Spleen (tissue), 11 donors: ENCODE data around the gene PTK7. TPM values are rescaled to one million over a fixed set of nuclear protein-coding genes. Genes with fewer than 3 reads are reported as not detected.
"Not testable (repeated sequence)": the region's sequence is repeated elsewhere in the genome, so short reads cannot be mapped to it uniquely, and the experiment has no call there.

Experiments used
- DNase-seq: peaks from one replicate; pipeline ENCODE4 v3.0.0-alpha.2; 2020
- H3K27ac ChIP-seq, 8 donors: fragments of 200-600 bp; sonication (generic) in 7 of 8; 1 replicate in 4 of 8; 2 replicates in 4 of 8; pipeline versions ENCODE4 v1.5.0 to v1.8.0; 2016 to 2021; ENCODE audit warnings: inconsistent platforms in 4 of 8, mild to moderate bottlenecking in 4 of 8, moderate library complexity in 1 of 8
- H3K27me3 ChIP-seq, 7 donors: fragments of 200-600 bp; sonication (generic) in 6 of 7; replicated peaks in 1 of 7; 1 replicate in 4 of 7; 2 replicates in 3 of 7; pipeline versions ENCODE4 v1.5.0 to v1.8.0; 2016 to 2021; ENCODE audit warnings: inconsistent platforms in 3 of 7, mild to moderate bottlenecking in 1 of 7
- H3K36me3 ChIP-seq, 6 donors: fragments of 200-600 bp; sonication (generic) in 5 of 6; 1 replicate in 4 of 6; 2 replicates in 2 of 6; pipeline versions ENCODE4 v1.5.0 to v1.8.0; 2016 to 2021; ENCODE audit warnings: inconsistent platforms in 2 of 6
- H3K4me1 ChIP-seq, 6 donors: fragments of 200-600 bp; sonication (generic) in 5 of 6; 1 replicate in 3 of 6; 2 replicates in 3 of 6; pipeline versions ENCODE4 v1.5.0 to v1.8.0; 2016 to 2021; ENCODE audit warnings: inconsistent platforms in 3 of 6
- H3K4me3 ChIP-seq, 8 donors: fragments of 200-600 bp; sonication (generic) in 7 of 8; 1 replicate in 4 of 8; 2 replicates in 4 of 8; pipeline versions ENCODE4 v1.5.0 to v1.8.0; 2016 to 2021; ENCODE audit warnings: inconsistent platforms in 4 of 8, mild to moderate bottlenecking in 4 of 8, moderate library complexity in 2 of 8
- H3K9me3 ChIP-seq, 8 donors: fragments of 200-600 bp; sonication (generic) in 7 of 8; 1 replicate in 4 of 8; 2 replicates in 4 of 8; pipeline versions ENCODE4 v1.5.0 to v1.8.0; 2016 to 2021; ENCODE audit warnings: inconsistent platforms in 4 of 8
- CTCF ChIP-seq, 11 experiments: fragments of 200-600 bp in 7 of 11; fragments of 450-650 bp in 4 of 11; sonication (generic) in 4 of 11; IDR thresholded peaks in 8 of 11; conservative IDR thresholded peaks in 3 of 11; 1 replicate in 7 of 11; 2 replicates in 4 of 11; pipeline versions ENCODE4 v1.4.0 to v1.8.0; 2016 to 2021; ENCODE audit warnings: antibody characterized with exemption in 11 of 11, inconsistent platforms in 4 of 11, mild to moderate bottlenecking in 1 of 11
- POLR2A ChIP-seq, 3 donors: fragments of 450-650 bp; IDR thresholded peaks; one replicate each; pipeline ENCODE4 v1.5.1; 2017; ENCODE audit warnings: antibody characterized with exemption in 3 of 3, mild to moderate bottlenecking in 1 of 3
- POLR2AphosphoS5 ChIP-seq, 3 donors: sonication (generic); formaldehyde crosslinking; IDR thresholded peaks; one replicate each; pipeline ENCODE4 v1.5.1; 2017; ENCODE audit warnings: antibody characterized with exemption in 3 of 3
- WGBS, 5 donors: extraction: QIAGEN DNeasy Blood & Tissue Kit in 3 of 5; methylation state at CpG; one replicate each; pipeline versions ENCODE4 v1.1.5 to v1.1.7; 2013 to 2018; 5-methylcytosine and 5-hydroxymethylcytosine counted together
- intact Hi-C: fragments of 100-400 bp; cut with DNase I; formaldehyde crosslinking; loops from one replicate; pipeline ENCODE4 v1.15.0; 2023; ENCODE audit warnings: low total_unique reads
- polyA plus RNA-seq, 3 donors: library from polyadenylated mRNA; stranded (reverse); fragments of 200-250 nt; gene quantifications; one replicate each; pipeline ENCODE4 v1.2.1, GENCODE V29; 2013
- total RNA-seq, 7 donors: library from RNA; depleted of rRNA in 3 of 7; stranded (reverse); fragments of >200 nt in 3 of 7; fragmentation: NEBNext Ultra II Directional in 4 of 7; extraction: Animal tissue kit (Norgen Biotek cat#: 25700) in 4 of 7; gene quantifications; one replicate each; pipeline versions ENCODE4 v1.1.0 to v1.2.1, GENCODE V29; 2016 to 2021
- donor health status: healthy with polysubstance abuse.
- donor health status: DM: no; HTN: no; CAD: no; lungs with moderate emphysema.
- donor health status: DM: no; HTN: no; CAD: no.
- donor health status: Bipolar disorder and iron deficiency.
- donor health status: healthy.
- donor health status: DM: no; HTN: no; CAD: no.
- donor health status: DM: yes; HTN: yes; CAD: no.

Gene PTK7
- total and polyA plus RNA-seq, 10 donors, result 6.0 to 66.4 (median 25.9) TPM

GRCh38 chr6:43130429-43130828 lies 54.3 kb downstream of the PTK7 start:
- H3K36me3 ChIP-seq, result no peaks in the 10 kb centered on the region
- TF ChIP-seq POLR2A (IDR thresholded peaks at IDR 0.05) (no peak), CTCF (IDR thresholded peaks at IDR 0.05 in 8 of 11, conservative IDR thresholded peaks at IDR 0.05 in 3 of 11) (no peak), POLR2AphosphoS5 (IDR thresholded peaks at IDR 0.05) (no peak)
- no peaks in the 10 kb centered on the region for H3K9me3 ChIP-seq
- 89 to 94% (median 94%) methylated on average over 5 to 7 of the region's 7 CpGs for WGBS, 5 donors
- no peak for DNase-seq
- intact Hi-C loops, result no loop called here
- peaks cover 0 to 16% (median 4%) of the 10 kb centered on the region in 6 donors for H3K4me1 ChIP-seq
- H3K27me3 ChIP-seq, result peaks cover 0 to 5% (median 0%) of the 10 kb centered on the region in 7 donors
- H3K27ac ChIP-seq, result no peak overlapping the region
- no peak overlapping the region for H3K4me3 ChIP-seq

GRCh38 chr6:43131379-43131778 lies 55.3 kb downstream of the PTK7 start:
- DNase-seq, H3K36me3 ChIP-seq, H3K27ac ChIP-seq, H3K27me3 ChIP-seq, H3K9me3 ChIP-seq, H3K4me3 ChIP-seq, intact Hi-C loops: not testable (repeated sequence)
- H3K4me1 ChIP-seq, result peaks cover 0 to 16% (median 4%) of the 10 kb centered on the region in 6 donors
- 79 to 85% (median 82%) methylated on average over 5 of the region's 5 CpGs for WGBS, 5 donors

GRCh38 chr6:43138267-43138666 lies 62.2 kb downstream of the PTK7 start:
- Histone ChIP-seq H3K4me3 (no peak overlapping the region), H3K9me3 (no peaks in the 10 kb centered on the region), H3K27ac (no peak overlapping the region), H3K4me1 (peaks cover 2 to 10% (median 3%) of the 10 kb centered on the region in 6 donors), H3K27me3 (no peaks in the 10 kb centered on the region), H3K36me3 (peaks cover 0 to 6% (median 0%) of the 10 kb centered on the region in 6 donors)
- no peak for DNase-seq
- TF ChIP-seq CTCF (IDR thresholded peaks at IDR 0.05 in 8 of 11, conservative IDR thresholded peaks at IDR 0.05 in 3 of 11) (no peak), POLR2A (IDR thresholded peaks at IDR 0.05) (no peak), POLR2AphosphoS5 (IDR thresholded peaks at IDR 0.05) (no peak)
- intact Hi-C loops, result no loop called here
- 87 to 99% (median 94%) methylated on average over 3 of the region's 3 CpGs for WGBS, 5 donors

GRCh38 chr6:43139973-43140372 lies 63.9 kb downstream of the PTK7 start:
- not testable (repeated sequence) for H3K36me3 ChIP-seq, H3K4me3 ChIP-seq, H3K27me3 ChIP-seq, H3K27ac ChIP-seq, H3K9me3 ChIP-seq, DNase-seq
- WGBS, 5 donors, result 85 to 93% (median 89%) methylated on average over 11 of the region's 11 CpGs
- intact Hi-C loops, result loop anchor here (5.0 kb wide), 1 partner anchor 238 kb away; no protein-coding TSS in a partner anchor
- peaks cover 8 to 19% (median 10%) of the 10 kb centered on the region in 6 donors for H3K4me1 ChIP-seq

- Histone ChIP-seq H3K9me3 (no peaks in the 10 kb centered on the region), H3K4me3 (no peak overlapping the region), H3K36me3 (peaks cover 0 to 16% (median 0%) of the 10 kb centered on the region in 6 donors), H3K27me3 (no peaks in the 10 kb centered on the region), H3K4me1 (peaks cover 8 to 19% (median 10%) of the 10 kb centered on the region in 6 donors), H3K27ac (peak overlapping the region in 1 of 8 donors; percentile 18)
- no peak for TF ChIP-seq CTCF (IDR thresholded peaks at IDR 0.05 in 8 of 11, conservative IDR thresholded peaks at IDR 0.05 in 3 of 11)
- TF ChIP-seq POLR2A (IDR thresholded peaks at IDR 0.05), result no peak
- no peak for TF ChIP-seq POLR2AphosphoS5 (IDR thresholded peaks at IDR 0.05)
- intact Hi-C loops, result loop anchor here (5.0 kb wide), 1 partner anchor 239 kb away; no protein-coding TSS in a partner anchor
- DNase-seq, result no peak
- WGBS, 5 donors, result 88 to 96% (median 92%) methylated on average over 16 of the region's 16 CpGs
Observed at GRCh38 chr6:43141644-43142043, 65.5 kb downstream of the PTK7 start.
